ENCODE measurements around the gene RGS16. TPM values are rescaled to one million over a fixed set of nuclear protein-coding genes. Genes with fewer than 3 reads are reported as not detected.

The RGS16 gene
- total and polyA plus RNA-seq, 2 of the 13 experiments (the other 11 are each of a cell fraction or from before 2014, with no cell fraction given) = not detected

DNA sequence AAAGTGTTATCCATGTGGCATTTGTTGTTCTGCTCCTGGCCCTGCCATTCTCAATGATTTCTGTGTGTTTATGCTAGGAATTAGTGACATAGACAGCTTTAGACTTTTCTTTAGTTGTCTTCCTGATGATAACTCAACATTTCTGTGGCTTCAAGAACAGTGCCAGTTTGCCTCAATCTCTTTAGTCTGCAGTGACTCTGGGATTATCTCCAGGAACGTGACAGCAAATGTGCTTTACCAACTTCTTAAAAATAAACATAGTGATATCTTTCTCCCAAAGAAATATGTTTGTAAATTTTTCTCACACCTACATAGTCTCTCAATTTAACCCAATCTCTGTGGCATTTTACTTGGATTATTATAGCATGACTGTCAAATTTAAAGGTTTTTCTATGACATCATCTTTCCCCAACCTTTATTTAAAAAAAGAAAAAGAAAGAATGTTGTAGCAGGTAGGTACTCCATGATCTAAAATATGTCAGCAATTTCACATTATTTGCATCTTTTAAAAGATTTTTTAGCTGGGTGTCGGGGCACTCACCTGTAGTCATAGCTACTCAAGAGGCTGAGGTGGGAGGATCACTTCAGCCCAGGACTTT lies 39.7 kb downstream of the RGS16 start (continued):
- TF ChIP-seq, protein P1, sequence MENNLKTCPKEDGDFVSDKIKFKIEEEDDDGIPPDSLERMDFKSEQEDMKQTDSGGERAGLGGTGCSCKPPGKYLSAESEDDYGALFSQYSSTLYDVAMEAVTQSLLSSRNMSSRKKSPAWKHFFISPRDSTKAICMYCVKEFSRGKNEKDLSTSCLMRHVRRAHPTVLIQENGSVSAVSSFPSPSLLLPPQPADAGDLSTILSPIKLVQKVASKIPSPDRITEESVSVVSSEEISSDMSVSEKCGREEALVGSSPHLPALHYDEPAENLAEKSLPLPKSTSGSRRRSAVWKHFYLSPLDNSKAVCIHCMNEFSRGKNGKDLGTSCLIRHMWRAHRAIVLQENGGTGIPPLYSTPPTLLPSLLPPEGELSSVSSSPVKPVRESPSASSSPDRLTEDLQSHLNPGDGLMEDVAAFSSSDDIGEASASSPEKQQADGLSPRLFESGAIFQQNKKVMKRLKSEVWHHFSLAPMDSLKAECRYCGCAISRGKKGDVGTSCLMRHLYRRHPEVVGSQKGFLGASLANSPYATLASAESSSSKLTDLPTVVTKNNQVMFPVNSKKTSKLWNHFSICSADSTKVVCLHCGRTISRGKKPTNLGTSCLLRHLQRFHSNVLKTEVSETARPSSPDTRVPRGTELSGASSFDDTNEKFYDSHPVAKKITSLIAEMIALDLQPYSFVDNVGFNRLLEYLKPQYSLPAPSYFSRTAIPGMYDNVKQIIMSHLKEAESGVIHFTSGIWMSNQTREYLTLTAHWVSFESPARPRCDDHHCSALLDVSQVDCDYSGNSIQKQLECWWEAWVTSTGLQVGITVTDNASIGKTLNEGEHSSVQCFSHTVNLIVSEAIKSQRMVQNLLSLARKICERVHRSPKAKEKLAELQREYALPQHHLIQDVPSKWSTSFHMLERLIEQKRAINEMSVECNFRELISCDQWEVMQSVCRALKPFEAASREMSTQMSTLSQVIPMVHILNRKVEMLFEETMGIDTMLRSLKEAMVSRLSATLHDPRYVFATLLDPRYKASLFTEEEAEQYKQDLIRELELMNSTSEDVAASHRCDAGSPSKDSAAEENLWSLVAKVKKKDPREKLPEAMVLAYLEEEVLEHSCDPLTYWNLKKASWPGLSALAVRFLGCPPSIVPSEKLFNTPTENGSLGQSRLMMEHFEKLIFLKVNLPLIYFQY (CRISPR knock-in tag; IDR thresholded peaks at IDR 0.05; ENCODE audit: borderline replicate concordance) = no peak
- TF ChIP-seq ZNF841 (CRISPR knock-in tag; IDR thresholded peaks at IDR 0.05; ENCODE audit: borderline replicate concordance) (no peak), ZNF282 (IDR thresholded peaks at IDR 0.05; ENCODE audit: partially characterized antibody) (no peak), NFE2L2 (IDR thresholded peaks at IDR 0.05; ENCODE audit: low read length) (peak; percentile 37; the same call in 1 of the 2 replicates), CREB1 (IDR thresholded peaks at IDR 0.05) (0 out of 2 replicates have a peak, but pooled peaks have one; percentile 9), CREB1 (CRISPR knock-in tag; IDR thresholded peaks at IDR 0.05) (no peak), TAF1 (CRISPR knock-in tag; IDR thresholded peaks at IDR 0.05) (no peak)

DNA sequence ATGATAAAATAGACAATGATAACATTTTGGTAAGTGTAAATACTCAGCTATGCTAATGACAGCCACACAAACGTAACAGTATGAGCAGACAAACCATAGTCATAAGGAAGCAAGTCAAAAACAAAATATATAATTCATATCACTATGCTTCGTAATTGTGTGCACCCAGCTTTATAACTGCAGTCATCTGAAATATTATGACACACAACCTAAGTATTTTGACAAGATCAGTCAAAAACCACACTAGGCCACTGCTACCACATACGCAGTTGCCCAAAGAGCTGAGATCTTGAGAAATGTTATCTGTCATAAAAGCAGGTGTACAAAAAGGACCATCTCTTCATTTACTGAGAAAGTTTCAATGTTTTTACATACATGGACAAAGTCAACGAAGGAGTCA lies 41.1 kb downstream of the RGS16 start:
- Histone ChIP-seq H3K79me2 (ENCODE audit: insufficient read depth, low read length) (no peaks in the 10 kb centered on the region), H3K9ac (ENCODE audit: insufficient read depth, low read depth, low read length) (no peak overlapping the region), H3K27me3 (ENCODE audit: control insufficient read depth in 1 of 2, insufficient read depth in 2 of 2, low read length in 2 of 2) (no peaks in the 10 kb centered on the region; a peak in 1 of 5 replicates), H3K4me1 (ENCODE audit: insufficient read depth, low read length) (no peaks in the 10 kb centered on the region), H2AFZ (ENCODE audit: low read length) (no peak overlapping the region), H3K4me3 (replicated peaks in 1 of 3; ENCODE audit: insufficient read depth in 1 of 3, low read depth in 2 of 3, low read length in 3 of 3) (no peak overlapping the region), H3K27ac (ENCODE audit: extremely low read length, insufficient read depth, low read length) (no peak overlapping the region), H3K36me3 (replicated peaks in 1 of 2; ENCODE audit: control insufficient read depth in 1 of 2, insufficient read depth in 2 of 2, low read length in 2 of 2) (no peaks in the 10 kb centered on the region), H3K4me2 (ENCODE audit: low read depth, low read length) (no peak overlapping the region), H3K9me3 (ENCODE audit: low read length) (no peaks in the 10 kb centered on the region), H4K20me1 (ENCODE audit: insufficient read depth, low read length) (no peaks in the 10 kb centered on the region)
- DNase-seq (ENCODE audit: low spot score) (no peak), FAIRE-seq (no peak), ATAC-seq (no peak)
- no TSS peak for BruUV-seq (replicated peaks)
- WGBS (ENCODE audit: low lambda C conversion rate) = 35% methylated on average over 4 of the region's 4 CpGs
- in situ Hi-C loops (cut with HindIII; ENCODE audit: extremely low pct_ligation_motif_present, low pct_unique_long_range_greater_than_20kb) = no loop called here
- POLR2A ChIA-PET = no interaction called here
- CTCF ChIA-PET (ENCODE audit: low intra/inter-chr PET ratio, low total read pairs) = no interaction called here
- intact Hi-C loops (cut with micrococcal nuclease; ENCODE audit: unreplicated experiment) = no loop called here
- TF ChIP-seq HDAC1 (CRISPR knock-in tag; IDR thresholded peaks at IDR 0.05) (no peak), ZMYM3 (CRISPR knock-in tag; IDR thresholded peaks at IDR 0.05) (no peak), SIX1 (CRISPR knock-in tag; IDR thresholded peaks at IDR 0.05; ENCODE audit: borderline replicate concordance) (no peak), ZNF138 (CRISPR knock-in tag; IDR thresholded peaks at IDR 0.05; ENCODE audit: low read depth) (no peak), MAFF (IDR thresholded peaks at IDR 0.05; ENCODE audit: low read depth, low read length) (no peak), ZNF550 (CRISPR knock-in tag; IDR thresholded peaks at IDR 0.05; ENCODE audit: borderline replicate concordance) (no peak), SNAI1 (CRISPR knock-in tag; IDR thresholded peaks at IDR 0.05; ENCODE audit: borderline replicate concordance) (no peak), ZNF7 (CRISPR knock-in tag; IDR thresholded peaks at IDR 0.05) (no peak), KMT2B (CRISPR knock-in tag; IDR thresholded peaks at IDR 0.05) (no peak), ZNF260 (CRISPR knock-in tag; IDR thresholded peaks at IDR 0.05; ENCODE audit: borderline replicate concordance, low read depth) (no peak)
- TF ChIP-seq, protein P2, sequence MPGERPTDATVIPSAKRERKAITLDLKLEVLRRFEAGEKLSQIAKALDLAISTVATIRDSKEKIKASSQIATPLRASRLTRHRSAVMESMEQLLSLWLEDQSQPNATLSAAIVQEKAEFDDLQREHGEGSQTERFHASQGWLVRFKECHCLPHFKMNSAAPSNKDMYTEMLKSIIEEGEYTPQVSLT (CRISPR knock-in tag; IDR thresholded peaks at IDR 0.05; ENCODE audit: borderline replicate concordance, low read depth) = no peak
- TF ChIP-seq, protein P3, sequence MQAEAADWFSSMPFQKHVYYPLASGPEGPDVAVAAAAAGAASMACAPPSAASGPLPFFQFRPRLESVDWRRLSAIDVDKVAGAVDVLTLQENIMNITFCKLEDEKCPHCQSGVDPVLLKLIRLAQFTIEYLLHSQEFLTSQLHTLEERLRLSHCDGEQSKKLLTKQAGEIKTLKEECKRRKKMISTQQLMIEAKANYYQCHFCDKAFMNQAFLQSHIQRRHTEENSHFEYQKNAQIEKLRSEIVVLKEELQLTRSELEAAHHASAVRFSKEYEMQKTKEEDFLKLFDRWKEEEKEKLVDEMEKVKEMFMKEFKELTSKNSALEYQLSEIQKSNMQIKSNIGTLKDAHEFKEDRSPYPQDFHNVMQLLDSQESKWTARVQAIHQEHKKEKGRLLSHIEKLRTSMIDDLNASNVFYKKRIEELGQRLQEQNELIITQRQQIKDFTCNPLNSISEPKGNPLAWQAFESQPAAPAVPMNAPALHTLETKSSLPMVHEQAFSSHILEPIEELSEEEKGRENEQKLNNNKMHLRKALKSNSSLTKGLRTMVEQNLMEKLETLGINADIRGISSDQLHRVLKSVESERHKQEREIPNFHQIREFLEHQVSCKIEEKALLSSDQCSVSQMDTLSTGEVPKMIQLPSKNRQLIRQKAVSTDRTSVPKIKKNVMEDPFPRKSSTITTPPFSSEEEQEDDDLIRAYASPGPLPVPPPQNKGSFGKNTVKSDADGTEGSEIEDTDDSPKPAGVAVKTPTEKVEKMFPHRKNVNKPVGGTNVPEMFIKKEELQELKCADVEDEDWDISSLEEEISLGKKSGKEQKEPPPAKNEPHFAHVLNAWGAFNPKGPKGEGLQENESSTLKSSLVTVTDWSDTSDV (CRISPR knock-in tag; IDR thresholded peaks at IDR 0.05) = no peak
